ENCODE measurements around the gene KISS1R. TPM values are rescaled to one million over a fixed set of nuclear protein-coding genes. Genes with fewer than 3 reads are reported as not detected.

KISS1R gene
- total and polyA plus RNA-seq, 9 donors = 0.28 to 0.90 TPM; not detected in 7

- Histone ChIP-seq H3K9me3 (no peaks in the 10 kb centered on the region), H3K27me3 (no peaks in the 10 kb centered on the region), H3K36me3 (no peaks in the 10 kb centered on the region), H3K4me1 (ENCODE audit: insufficient read depth) (peaks cover 8% of the 10 kb centered on the region), H3K27ac (peak overlapping the region in 1 of 2 donors; percentile 2), H3K4me3 (no peak overlapping the region)
- intact Hi-C loops (cut with DNase I) = loop anchor here in 2 of 4 donors (10.0 kb wide), 2 partner anchors 177 to 307 kb away; partner anchors contain the start of genes CBARP (in 1 of the 2) and GPX4 (in 1 of the 2)
- peak in 2 of 5 donors; percentile 29 to 41 for DNase-seq
- WGBS, 3 donors = 81 to 86% (median 86%) methylated on average over 8 to 12 of the region's 12 CpGs
- TF ChIP-seq EP300 (IDR thresholded peaks at IDR 0.05) = no peak
- TF ChIP-seq CTCF (IDR thresholded peaks at IDR 0.05) = no peak
- TF ChIP-seq POLR2A (IDR thresholded peaks at IDR 0.05) = no peak
These were observed 10.8 kb downstream of the KISS1R start for GRCh38 chr19:927780-928401.

GRCh38 chr19:928471-929202, 11.5 kb downstream of the KISS1R start:
- H3K36me3 ChIP-seq = no peaks in the 10 kb centered on the region
- H3K4me3 ChIP-seq = no peak overlapping the region
- H3K27ac ChIP-seq = no peak overlapping the region
- H3K27me3 ChIP-seq = no peaks in the 10 kb centered on the region
- peaks cover 15% of the 10 kb centered on the region for H3K4me1 ChIP-seq (ENCODE audit: insufficient read depth)
- no peaks in the 10 kb centered on the region for H3K9me3 ChIP-seq
- WGBS, 3 donors = 90 to 92% (median 92%) methylated on average over 18 of the region's 18 CpGs
- TF ChIP-seq EP300 (IDR thresholded peaks at IDR 0.05) = no peak
- TF ChIP-seq POLR2A (IDR thresholded peaks at IDR 0.05) = no peak
- DNase-seq = peak in 1 of 5 donors; percentile 29
- intact Hi-C loops (cut with DNase I) = loop anchor here in 2 of 4 donors (10.0 kb wide), 2 partner anchors 176 to 306 kb away; partner anchors contain the start of genes CBARP (in 1 of the 2) and GPX4 (in 1 of the 2)

GRCh38 chr19:929203-929890, 12.2 kb downstream of the KISS1R start:
- Histone ChIP-seq H3K4me1 (ENCODE audit: insufficient read depth) (peaks cover 20% of the 10 kb centered on the region), H3K27ac (no peak overlapping the region), H3K9me3 (no peaks in the 10 kb centered on the region), H3K27me3 (no peaks in the 10 kb centered on the region), H3K36me3 (no peaks in the 10 kb centered on the region), H3K4me3 (no peak overlapping the region)
- 91 to 93% (median 92%) methylated on average over 26 to 51 of the region's 51 CpGs for WGBS, 3 donors
- DNase-seq = no peak
- no peak for TF ChIP-seq POLR2A (IDR thresholded peaks at IDR 0.05)
- TF ChIP-seq CTCF (IDR thresholded peaks at IDR 0.05) = no peak
- TF ChIP-seq EP300 (IDR thresholded peaks at IDR 0.05) = no peak
- intact Hi-C loops (cut with DNase I) = loop anchor here in 2 of 4 donors (10.0 kb wide), 2 partner anchors 175 to 305 kb away; partner anchors contain the start of genes CBARP (in 1 of the 2) and GPX4 (in 1 of the 2)

GRCh38 chr19:929891-930258, 12.7 kb downstream of the KISS1R start:
- no peak for DNase-seq
- peaks cover 22% of the 10 kb centered on the region for H3K4me1 ChIP-seq (ENCODE audit: insufficient read depth)
- TF ChIP-seq POLR2A (IDR thresholded peaks at IDR 0.05) (no peak), CTCF (IDR thresholded peaks at IDR 0.05) (no peak), EP300 (IDR thresholded peaks at IDR 0.05) (no peak)
- intact Hi-C loops (cut with DNase I) = loop anchor here in 3 of 4 donors (10.0 kb wide), 3 partner anchors 175 to 305 kb away; partner anchors contain the start of genes CBARP (in 1 of the 3), FSTL3 (in 1 of the 3) and GPX4 (in 1 of the 3)
- no peaks in the 10 kb centered on the region for H3K36me3 ChIP-seq
- no peak overlapping the region for H3K4me3 ChIP-seq
- no peaks in the 10 kb centered on the region for H3K9me3 ChIP-seq
- no peaks in the 10 kb centered on the region for H3K27me3 ChIP-seq
- H3K27ac ChIP-seq = no peak overlapping the region
- WGBS, 3 donors = 90 to 97% (median 94%) methylated on average over 6 of the region's 6 CpGs
